Lung microvascular endothelial cell (primary cell): ENCODE results near the gene CST9. TPM values are rescaled to one million over a fixed set of nuclear protein-coding genes. Genes with fewer than 3 reads are reported as not detected.
A peak's percentile ranks its signal among the peaks of the same experiment; 100 is the strongest.
"Not testable (repeated sequence)": the region's sequence is repeated elsewhere in the genome, so short reads cannot be mapped to it uniquely, and the experiment has no call there.

Experiments used
- DNase-seq, 2 donors: peaks; one replicate each; pipeline versions ENCODE4 v3.0.0 to v3.0.0-alpha.2; 2010; ENCODE audit warnings: low read depth in 2 of 2
- total RNA-seq: library from RNA; depleted of rRNA; stranded (reverse); fragments of >200 nt; gene quantifications from 2 replicates; pipeline ENCODE4 v1.2.1, GENCODE V29; 2014

Gene CST9
- total RNA-seq, 1 donor from 2014 or later: under 0.01 TPM

DNA sequence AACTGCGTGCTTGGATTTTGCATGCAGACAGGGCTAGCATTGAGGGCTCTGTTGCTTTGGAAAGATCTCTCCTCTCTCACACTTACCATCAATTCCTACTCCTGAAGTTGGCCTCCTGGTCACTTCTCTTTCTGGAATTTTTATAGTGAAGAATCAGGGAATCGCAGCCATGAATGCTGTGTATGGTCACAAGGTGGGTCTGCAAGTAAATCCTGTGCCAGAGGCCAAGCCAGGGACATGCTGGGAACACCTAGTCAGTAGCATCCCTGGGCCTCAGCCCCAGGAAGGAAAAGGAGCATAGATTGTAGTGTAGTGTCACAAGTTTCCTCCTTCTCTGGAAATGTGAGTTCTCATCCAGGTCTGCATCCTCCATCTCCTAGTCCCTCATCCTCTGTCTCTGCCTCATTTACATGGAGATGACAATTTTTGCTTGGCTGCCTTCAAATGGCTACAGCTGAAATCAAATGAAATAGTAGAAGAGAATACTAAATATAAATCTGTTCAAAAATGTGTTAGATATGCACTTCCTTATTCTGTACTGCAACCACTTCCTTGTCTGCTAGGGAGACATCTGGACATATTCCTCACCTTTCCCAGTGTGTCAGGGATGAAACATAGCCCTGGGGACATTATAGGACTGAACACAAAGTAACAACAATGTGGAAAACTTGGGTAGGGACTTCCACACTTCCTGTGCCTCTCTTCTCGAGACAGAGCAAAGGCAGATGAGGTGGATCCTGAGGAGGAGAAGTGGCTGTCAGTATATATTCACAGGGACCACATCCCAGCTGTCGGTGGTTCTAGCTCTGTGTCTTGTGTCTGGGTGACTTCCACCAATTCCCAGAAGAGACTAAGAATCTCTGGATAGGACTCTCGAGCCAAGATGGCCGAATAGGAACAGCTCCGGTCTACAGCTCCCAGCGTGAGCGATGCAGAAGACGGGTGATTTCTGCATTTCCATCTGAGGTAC is 17.0 kb downstream of the CST9 start:
- DNase-seq: no peak

DNA sequence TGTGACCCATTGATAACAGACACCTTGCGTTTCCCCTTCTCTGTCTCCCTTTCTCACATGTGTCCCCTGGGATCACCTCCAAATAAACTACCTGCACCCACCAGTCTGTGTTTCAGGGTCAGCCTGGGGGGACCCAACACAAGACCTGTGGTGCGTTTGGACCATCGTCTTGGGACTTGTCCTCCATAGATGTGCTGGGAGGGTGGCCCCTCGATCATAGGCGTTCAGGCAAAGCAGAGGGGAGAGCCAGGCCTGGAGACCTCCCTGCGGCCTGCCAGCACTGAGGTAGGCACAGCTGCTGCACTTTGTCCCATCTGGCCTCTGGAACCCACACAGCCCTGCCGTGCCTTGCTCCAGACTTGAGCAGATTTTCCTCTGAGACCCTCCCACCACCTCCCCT is 18.1 kb downstream of the CST9 start:
- no peak for DNase-seq

DNA sequence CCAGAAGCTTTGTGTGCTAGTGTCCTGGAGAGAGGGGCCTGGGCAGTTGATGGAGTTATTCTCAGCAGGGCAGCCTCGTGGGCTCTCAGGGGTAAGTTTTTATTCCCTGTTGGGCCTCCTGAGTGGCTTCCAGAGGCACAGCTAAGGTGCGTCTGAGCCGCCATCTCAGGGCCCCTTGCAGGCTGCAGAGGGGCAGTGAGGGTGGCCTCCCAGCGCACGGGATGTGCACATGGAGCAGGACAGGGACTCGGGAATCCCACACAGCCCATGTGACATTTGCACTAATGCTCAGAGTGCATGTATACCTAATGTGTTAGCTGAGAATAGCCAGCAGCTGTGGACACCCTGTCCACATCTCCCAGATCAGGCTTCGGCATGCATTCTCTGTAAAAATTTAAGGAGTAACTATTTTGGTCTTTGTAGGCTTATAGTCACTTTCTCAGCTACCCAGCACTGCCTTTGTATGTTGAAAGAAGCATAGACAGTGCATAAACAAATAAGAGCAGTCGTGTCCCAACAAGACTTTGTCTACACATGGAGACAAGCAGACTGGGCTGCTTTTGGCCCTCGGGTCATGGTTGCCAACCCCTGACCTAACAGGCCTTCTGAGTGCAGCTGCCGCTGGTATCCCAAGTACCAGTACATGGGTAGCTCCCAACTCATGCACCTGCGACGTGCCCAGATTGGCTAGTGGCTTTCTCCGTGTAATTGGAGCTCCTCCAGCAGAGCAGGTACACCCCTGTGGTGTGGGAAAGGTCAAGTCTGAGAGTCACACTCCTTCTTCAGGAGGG is 18.8 kb downstream of the CST9 start:
- no peak for DNase-seq

DNA sequence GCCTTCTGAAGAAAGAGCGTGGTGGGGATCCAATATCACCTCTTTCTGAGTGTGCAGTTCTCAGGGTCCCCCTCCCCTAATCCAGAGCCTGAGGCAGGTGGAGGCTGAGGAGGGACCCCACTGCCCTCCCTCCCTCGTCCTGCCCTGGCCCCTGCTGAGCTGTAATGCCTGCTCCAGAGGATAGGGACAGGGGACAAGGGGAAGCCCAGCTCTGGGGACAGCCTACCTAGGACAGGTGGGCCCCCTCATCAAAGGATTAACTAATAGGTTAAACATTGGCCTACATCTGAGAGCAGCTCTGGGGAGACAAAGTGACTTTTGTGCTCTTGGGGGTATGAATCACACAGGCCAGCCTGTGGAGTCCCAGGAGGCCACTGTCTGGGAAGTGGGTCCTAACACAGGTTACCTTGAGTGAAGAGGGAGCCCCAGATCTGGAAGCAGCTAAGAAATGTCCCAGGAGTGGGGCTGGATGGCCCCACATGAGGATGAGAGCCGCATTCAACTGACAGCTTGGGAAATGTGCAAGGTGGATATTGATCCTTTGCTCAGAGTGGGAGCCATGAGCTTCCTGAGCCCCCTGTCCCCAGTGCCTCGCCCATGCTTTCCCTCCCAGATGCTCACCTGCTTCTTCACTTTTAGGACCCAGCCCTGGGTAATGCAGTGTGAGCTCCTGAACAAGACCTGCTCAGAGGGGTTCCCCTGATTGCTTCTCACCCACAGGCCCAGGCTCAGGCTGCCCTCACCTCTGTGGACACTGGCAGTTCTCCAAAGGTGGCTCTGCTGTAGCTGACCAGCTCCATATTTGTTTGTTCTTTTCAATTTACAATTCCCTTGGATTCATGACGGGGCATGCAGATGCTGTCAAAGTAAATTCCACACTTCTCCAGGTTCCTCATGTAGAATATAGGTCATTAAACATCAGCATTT is 19.6 kb downstream of the CST9 start:
- DNase-seq: no peak

DNA sequence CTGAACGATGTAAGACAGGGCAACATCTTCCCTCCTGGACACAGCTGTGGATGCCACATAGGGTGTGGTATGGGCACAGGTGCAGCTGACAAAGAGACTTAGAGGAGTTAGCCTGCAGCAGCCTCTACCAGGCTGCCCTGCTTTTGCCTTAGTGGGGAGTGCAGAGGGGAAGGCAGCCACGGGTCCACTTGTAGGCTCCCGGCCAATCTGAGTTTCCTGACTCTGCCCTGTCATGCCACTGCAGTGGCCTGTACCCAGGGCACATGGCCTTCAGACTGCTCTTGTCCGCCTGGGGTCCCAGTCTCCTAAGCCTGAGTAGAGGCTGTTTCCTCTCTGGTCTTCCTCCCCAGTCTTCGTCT is 20.3 kb downstream of the CST9 start:
- DNase-seq: no peak

DNA sequence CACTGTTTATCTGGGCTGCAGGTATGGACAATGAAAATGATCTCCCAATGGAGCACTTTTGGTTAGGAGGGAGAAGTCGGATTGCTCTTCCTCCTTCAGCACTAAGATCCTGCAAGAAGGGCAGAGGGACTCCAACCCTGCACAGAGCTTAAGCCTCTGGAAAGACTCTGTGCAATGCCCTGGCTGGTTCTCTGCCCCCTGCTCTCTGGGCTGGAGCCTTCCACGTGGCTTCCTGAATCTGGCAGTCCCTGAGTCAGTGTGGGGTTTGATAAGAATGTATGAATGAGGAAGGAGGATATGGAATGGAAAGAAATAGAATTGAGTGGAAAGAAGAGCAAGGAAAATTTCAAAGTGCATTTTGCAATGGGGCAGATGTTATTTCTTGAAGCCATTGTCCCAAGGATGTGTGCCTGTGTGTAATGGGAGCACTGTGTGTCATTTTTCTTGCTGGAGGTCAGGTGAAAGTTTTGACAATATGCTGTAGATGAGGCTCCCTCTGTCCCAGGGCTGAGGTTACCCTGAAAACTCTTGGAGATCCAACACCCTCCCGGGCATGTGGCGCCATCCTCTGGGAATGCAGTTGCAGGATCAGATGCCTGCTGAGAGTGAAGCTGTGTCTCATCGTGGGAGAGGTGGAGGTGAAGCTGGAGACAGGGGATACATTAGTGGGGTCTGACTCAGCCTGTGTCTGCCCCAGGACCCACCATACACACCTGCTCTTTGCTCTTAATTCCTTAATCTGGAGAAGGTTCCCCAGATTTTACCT is 21.1 kb downstream of the CST9 start:
- no peak for DNase-seq

DNA sequence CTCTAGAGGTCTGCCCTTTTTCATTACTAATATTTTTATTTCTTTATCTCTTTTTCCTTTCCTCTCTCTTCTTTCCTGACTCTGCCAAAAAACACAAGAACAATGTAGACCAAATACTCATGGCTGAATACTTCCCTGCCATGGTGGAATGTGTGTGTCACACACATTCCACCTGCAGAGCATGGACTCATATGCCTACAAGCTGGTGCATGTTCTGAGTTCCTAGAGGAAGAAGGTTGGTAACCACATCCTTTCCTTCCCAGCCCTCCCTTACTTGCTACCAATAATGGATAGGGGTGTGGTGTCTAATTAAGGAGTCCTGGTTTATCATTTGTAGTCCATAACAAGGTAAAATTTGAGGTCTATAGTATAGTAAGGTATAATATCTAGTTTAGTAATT is 22.2 kb downstream of the CST9 start:
- DNase-seq: peak in 1 of 2 donors; percentile 9

DNA sequence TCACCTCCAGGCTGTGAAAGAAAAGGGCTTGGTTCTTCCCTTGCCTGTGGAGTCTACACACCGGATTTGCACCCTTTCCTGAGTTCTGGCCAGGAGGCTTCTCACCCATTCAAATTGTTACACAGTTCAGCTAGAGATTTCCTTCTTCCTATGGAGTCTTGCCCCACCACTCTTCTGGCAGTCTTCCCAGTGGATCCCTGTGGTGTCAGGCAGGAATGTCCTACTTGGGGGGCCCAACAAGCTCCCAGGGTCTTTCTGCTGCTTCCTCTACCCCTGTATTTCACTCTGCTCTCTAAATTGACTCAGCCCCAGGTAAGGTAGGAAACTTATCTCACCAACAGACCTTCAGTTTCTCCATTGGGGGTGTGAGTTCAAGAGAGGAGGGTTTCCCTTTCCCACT is 23.4 kb downstream of the CST9 start:
- no peak for DNase-seq

DNA sequence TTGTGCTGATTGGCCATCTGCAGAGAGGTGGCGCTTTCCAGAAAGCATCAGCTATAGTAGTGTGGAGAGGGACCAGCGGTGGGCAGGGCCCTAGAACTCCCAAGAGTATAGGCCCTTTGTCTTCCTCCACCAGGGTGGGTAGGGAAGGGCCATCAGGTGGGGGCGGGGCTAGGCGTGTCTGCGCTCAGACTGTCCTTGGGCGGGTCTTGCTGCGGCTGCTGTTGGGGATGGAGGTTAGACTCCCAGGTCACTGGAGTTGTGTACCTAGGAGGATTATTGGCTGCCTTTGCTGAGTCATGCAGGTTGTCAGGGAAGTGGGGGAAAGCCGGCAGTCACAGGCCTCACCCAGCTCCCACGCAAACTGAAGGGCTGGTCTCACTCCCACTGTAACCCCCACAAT is 23.9 kb downstream of the CST9 start:
- not testable (repeated sequence) for DNase-seq

DNA sequence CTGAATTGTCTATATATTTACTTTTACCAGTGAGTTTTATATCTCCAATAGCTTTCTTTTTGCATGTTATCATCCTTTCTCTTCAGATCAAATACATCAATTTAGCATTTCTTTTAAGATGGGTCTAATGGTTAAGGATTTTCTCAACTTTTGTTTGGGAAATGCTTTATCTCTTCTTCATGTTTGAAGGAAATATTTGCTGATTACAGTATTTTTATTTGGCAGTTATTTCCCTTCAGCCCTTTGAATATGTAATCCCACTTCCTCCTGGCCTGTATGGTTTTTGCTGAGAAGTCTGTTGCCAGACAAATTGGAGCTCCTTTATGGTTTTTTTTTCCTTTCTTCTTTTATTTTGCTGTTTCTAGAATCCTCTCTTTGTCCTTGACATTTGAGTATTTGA is 30.7 kb downstream of the CST9 start:
- no peak for DNase-seq

DNA sequence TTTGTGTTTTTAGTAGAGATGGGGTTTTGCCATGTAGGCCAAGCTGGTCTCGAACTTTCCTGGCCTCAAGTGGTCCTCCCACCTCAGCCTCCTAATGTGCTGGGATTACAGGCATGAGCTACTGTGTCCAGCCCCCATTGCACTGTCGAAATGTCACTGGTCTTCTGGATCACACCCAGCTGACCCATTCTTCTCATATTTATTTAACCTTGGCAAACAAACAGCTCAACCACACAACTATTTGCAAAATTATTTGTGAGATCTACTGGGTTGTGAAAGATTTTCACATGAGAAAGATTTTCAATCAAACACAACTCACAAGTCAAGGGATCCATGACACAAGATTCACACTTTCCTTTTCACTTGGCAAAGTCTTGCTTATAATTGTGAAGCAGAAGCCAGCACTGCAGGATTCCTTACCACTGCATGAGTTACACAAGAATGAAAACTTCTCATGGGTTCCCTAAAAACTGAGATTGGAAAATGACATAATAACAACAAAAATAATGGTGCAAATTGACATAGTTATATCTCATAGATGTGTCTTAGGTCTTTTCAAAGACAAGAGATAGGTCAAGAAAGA is 35.4 kb downstream of the CST9 start:
- no peak for DNase-seq

DNA sequence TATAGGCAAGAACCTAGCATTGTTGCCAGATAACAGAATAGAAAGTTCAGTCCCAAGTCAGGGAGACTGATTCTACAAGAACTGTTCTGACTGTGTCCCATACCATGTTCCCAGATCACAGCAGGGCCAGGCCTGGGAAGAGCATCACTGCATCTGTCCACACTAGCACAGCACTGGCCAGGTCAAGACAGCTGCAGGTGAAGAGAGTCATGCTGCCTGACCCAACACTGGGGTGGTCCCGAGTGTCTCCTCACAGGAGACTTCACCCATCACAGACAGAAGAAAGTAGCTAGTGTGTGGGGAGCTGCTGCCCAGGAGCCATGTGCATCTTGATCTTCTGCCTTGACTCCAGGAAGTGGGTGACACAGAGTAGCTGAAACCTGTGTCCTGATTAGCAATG is 36.1 kb downstream of the CST9 start:
- no peak for DNase-seq

DNA sequence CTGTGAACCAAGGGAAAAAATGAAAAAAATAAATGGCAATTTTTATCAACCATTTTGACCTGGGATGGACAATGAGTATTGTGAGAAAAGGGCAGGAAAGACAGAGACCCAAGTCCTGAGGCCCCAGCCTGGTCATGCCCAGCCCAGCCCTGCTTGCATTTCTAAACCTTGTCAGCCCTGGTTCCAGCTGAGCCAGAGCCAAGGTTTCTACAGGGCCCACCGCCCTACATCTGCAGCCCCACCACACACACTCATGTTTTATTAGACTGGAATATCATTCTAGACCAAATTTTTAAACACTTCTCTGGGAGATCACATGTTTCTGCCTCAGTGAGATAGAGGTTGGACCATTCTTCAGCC is 36.8 kb downstream of the CST9 start:
- DNase-seq: no peak

DNA sequence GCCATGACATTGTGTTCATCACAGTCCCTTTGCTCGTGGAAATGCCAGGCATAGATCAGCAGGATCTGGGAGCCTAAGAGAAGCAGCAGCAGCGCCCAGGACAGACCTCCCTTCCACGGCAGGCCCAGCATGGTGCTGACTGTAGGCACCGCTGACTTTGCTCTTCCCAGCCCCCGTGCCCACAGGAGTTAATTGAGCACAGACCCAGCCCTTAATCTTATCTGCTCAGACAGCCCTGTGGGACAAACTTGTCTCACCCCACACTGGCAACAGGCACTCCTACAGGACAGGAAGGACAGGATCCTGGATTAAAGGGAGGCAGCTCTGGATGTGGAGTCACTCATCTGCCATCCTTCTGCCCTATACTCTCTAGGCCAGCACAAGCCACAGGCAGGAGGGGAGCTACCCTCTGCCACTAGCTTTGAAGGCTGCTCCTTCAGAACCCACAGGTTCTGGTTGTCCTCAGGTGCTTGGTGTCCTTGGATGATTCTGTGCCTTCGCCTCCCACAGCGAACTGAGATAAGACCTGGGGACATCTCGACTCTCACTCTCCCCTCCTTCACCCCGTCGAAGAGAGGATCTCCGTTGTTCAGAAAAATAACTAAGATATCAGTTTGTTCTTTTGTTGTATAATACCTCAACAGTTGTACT is 37.3 kb downstream of the CST9 start, which contains the start of gene CST9L:
TSS of gene CST9L (minus strand) at position 165 of the 651 bp plus-strand sequence. CDS start at position 131, 34 bp downstream.
- DNase-seq: no peak

DNA sequence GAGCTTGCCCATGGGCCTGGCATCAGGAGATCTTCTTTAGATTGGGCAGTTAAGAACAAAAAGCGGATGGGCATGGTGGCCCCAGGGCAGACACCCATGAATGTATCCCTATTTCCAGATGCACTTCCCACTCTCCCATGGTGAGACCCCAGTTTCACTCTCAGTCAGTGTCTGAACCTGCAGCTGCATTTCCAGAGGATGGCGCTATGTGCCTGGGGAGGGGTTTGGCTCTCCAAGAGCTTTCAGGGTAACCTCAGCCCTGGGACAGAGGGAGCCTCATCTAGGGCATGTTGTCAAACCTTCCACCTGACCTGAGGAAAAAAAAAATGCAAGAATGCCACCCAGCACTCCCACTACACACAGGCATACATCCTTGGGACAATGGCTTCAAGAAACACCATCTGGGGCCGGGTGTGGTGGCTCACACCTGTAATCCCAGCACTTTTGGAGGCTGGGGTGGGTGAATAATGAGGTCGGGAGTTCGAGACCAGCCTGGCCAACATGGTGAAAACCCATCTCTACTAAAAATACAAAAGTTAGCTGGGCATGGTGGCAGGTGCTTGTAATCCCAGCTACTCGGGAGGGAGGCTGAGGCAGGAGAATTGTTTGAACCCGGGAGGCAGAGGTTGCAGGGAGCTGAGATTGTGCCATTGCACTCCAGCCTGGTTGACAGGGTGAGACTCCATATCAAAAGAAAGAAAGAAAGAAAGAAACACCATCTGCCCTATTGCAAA is 39.4 kb downstream of the CST9 start:
- no peak for DNase-seq

DNA sequence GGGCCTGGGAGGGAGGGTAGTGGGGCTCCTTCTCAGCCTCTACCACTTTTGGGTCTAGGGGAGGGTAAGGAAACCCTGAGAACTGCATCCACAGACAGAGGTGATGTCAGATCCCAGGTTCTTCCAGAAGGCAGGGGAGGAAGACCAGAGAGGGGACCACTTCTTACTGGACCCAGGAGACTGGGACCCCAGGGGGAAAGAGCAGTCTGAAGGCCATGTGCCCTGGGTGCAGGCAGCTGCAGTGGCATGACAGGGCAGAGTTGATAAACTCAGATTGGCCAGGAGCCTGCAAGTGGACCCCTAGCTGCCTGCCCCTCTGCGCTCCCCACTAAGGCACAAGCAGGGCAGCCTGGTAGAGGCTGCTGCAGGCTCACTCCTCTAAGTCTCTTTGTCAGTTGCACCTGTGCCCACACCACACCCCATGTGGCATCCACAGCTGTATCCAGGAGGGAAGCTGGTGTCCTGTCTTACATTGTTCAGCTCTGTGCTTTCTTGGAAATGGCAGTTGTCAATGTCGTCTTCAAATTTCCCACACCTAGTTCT is 40.1 kb downstream of the CST9 start:
- no peak for DNase-seq

DNA sequence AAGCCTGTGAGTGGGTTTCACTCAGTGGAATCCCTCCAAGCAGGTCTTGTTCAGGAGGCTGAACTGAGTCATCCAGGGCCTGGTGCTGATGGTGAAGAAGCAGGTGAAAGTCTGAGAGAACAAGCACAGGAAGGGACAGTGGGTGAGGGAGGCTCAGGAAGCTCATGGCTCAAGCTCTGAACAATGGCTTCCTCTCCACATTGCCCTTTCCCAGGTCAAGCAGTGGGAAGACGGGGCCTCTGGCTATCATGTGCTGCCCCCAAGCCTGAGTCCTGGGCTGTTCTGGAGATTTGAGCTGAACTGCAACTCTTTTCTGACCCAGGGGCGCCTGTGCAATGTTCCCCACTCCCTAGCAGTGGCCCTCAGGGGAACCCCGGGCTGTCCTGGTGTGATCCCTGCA is 40.8 kb downstream of the CST9 start:
- no peak for DNase-seq

DNA sequence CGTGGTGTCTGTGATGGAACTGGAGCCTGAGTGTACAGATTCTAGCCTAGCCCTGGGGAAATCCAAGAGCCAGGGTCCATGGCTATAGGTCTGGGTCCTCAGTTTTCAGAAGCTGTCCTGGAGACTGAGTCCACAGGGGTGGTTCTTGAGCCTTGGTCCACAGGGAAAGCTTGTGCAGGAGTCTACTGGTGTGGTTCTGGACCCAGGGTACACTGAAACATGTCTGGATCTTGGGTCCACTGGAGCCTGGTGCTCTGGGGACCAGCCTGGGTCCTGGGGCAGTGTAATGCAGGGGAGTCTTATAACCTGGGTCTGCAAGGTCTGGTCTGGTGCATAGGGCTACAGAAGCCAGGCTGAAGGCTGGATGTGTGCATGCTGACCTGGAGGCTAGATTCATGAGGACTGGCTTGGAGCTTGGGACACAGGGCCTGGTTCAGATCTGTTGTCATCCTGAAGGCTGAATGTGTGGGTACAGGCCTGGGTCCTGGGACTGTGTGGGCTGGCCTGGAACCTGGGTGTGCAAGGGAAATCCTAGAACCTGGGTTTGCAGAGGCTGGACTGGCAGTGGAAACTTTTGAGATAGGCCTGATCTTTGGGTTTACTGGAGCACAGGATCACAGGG is 42.9 kb downstream of the CST9 start:
- DNase-seq: no peak
